ENCODE data around the gene PCDHAC1. TPM values are rescaled to one million over a fixed set of nuclear protein-coding genes. Genes with fewer than 3 reads are reported as not detected.

The PCDHAC1 gene
- total RNA-seq, 1 experiment from 2014 or later, result 1.0 TPM

DNA sequence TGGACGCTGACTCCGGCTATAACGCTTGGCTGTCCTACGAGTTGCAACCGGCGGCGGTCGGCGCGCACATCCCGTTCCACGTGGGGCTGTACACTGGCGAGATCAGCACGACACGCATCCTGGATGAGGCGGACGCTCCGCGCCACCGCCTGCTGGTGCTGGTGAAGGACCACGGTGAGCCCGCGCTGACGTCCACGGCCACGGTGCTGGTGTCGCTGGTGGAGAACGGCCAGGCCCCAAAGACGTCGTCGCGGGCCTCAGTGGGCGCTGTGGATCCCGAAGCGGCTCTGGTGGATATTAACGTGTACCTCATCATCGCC, 48.9 kb upstream of the PCDHAC1 start (continued):
- TF ChIP-seq ZNF274 (IDR thresholded peaks at IDR 0.05; ENCODE audit: low read depth, low read length), result no peak
- TF ChIP-seq YY1 (IDR thresholded peaks at IDR 0.05; ENCODE audit: extremely low read depth, insufficient replicate concordance, low read depth, low read length), result no peak

DNA sequence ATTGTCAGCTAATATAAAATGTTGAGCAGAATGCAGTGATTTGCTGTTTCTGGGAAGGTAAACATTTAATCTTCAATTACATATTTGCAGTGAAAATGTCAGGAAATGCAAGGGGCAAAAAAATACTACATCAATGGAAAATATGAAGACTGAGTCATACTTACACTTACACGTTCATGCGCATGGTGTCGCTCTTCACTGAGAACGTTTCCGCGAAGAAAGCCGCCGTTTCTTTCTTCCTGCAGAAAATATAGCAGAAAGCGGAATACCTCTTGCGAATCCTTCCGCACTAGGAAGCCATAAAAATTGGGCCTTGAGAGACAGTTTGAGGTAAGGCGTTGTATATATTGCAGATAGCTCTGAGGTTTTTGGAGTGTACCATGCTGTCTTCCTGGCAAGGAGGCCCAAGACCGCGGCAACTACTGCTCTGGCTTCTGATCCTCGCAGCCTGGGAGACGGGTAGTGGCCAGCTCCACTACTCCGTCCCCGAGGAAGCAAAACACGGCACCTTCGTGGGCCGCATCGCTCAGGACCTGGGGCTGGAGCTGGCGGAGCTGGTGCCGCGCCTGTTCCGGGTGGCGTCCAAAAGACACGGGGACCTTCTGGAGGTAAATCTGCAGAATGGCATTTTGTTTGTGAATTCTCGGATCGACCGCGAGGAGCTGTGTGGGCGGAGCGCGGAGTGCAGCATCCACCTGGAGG, 44.1 kb upstream of the PCDHAC1 start, which contains the start of gene PCDHA13:
PCDHA13 (plus strand) TSS at position 236 of the 702 bp plus-strand sequence; CDS start at position 381, 145 bp downstream.
- intact Hi-C loops (cut with micrococcal nuclease), result loop anchor here (1.0 kb wide), 1 partner anchor 159 kb away; no protein-coding TSS in a partner anchor
- H3K9me2 ChIP-seq (ENCODE audit: insufficient read depth), result no peaks in the 10 kb centered on the region; the same call in 1 of the 2 replicates
- no peak within 1 kb of the TSS for H3K4me2 ChIP-seq (ENCODE audit: low read length)
- no peaks in the 10 kb centered on the region for H3K36me3 ChIP-seq (ENCODE audit: control insufficient read depth in 1 of 2, insufficient read depth in 2 of 2, low read length in 2 of 2)
- H3K27me3 ChIP-seq (ENCODE audit: insufficient read depth, low read length), result no peaks in the 10 kb centered on the region
- no peaks in the 10 kb centered on the region for H3K9me3 ChIP-seq (ENCODE audit: control insufficient read depth in 1 of 2, insufficient read depth in 1 of 2, low read depth in 1 of 2, low read length in 2 of 2)
- H2AFZ ChIP-seq (ENCODE audit: low read depth, low read length, poor library complexity, severe bottlenecking), result no peak within 1 kb of the TSS
- no peaks in the 10 kb centered on the region for H4K20me1 ChIP-seq (ENCODE audit: insufficient read depth)
- no peaks in the 10 kb centered on the region for H3K4me1 ChIP-seq (ENCODE audit: control insufficient read depth in 1 of 2, insufficient read depth in 2 of 2, low read length in 2 of 2)
- RAD21 ChIA-PET (ENCODE audit: low non-redundant PET in 1 of 2, low total read pairs in 2 of 2, uncharacterized antibody in 2 of 2, unreplicated experiment in 2 of 2), result interaction anchor here in 1 of 2 experiments (1.4 kb wide), 1 partner anchor 159 kb away, joined by 3 read pairs; no protein-coding TSS in a partner anchor
- H3K9ac ChIP-seq (ENCODE audit: low read length), result no peak within 1 kb of the TSS
- ATAC-seq (no peak), DNase-seq (ENCODE audit: low read depth, low spot score) (no peak)
- BruUV-seq (replicated peaks), result no TSS peak
- no peak for TF ChIP-seq SP1 (IDR thresholded peaks at IDR 0.05; ENCODE audit: low read depth)
- TF ChIP-seq SRF (IDR thresholded peaks at IDR 0.05; ENCODE audit: low read depth), result no peak
- no peak for TF ChIP-seq SIN3A (IDR thresholded peaks at IDR 0.05; ENCODE audit: low read depth)
- TF ChIP-seq ELF1 (IDR thresholded peaks at IDR 0.05; ENCODE audit: borderline replicate concordance, low read depth), result no peak
- no peak for TF ChIP-seq ZFX (IDR thresholded peaks at IDR 0.05)
- no peak for TF ChIP-seq CEBPB (IDR thresholded peaks at IDR 0.05; ENCODE audit: low read depth)
- TF ChIP-seq, protein P1, sequence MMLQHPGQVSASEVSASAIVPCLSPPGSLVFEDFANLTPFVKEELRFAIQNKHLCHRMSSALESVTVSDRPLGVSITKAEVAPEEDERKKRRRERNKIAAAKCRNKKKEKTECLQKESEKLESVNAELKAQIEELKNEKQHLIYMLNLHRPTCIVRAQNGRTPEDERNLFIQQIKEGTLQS (IDR thresholded peaks at IDR 0.05), result no peak
- TF ChIP-seq YY1 (IDR thresholded peaks at IDR 0.05; ENCODE audit: extremely low read depth, insufficient replicate concordance, low read depth, low read length), result no peak
- TF ChIP-seq CBX3 (IDR thresholded peaks at IDR 0.05; ENCODE audit: low read depth), result no peak
- TF ChIP-seq CTCF (IDR thresholded peaks at IDR 0.05 in 2 of 3, conservative IDR thresholded peaks at IDR 0.05 in 1 of 3; ENCODE audit: borderline replicate concordance in 1 of 3, insufficient read depth in 1 of 3, low read depth in 2 of 3, low read length in 2 of 3), result no peak
- TF ChIP-seq POLR2A (IDR thresholded peaks at IDR 0.05; ENCODE audit: borderline replicate concordance, extremely low read depth, insufficient read depth, insufficient read length), result no peak
- no peak for TF ChIP-seq FOSL1 (IDR thresholded peaks at IDR 0.05; ENCODE audit: low read depth)
- TF ChIP-seq EGR1 (IDR thresholded peaks at IDR 0.05; ENCODE audit: low read depth), result no peak
- TF ChIP-seq TCF7L2 (IDR thresholded peaks at IDR 0.05; ENCODE audit: borderline replicate concordance, extremely low read depth, insufficient read depth, insufficient read length), result no peak
- CTCF ChIA-PET, result interaction anchor here (1.4 kb wide), 1 partner anchor 158 kb away, joined by 3 read pairs; no protein-coding TSS in a partner anchor
- H3K27ac ChIP-seq (ENCODE audit: low read depth, low read length), result no peak within 1 kb of the TSS
- POLR2A ChIA-PET, result interaction anchor here (2.1 kb wide), 1 partner anchor 158 kb away, joined by 4 read pairs; no protein-coding TSS in a partner anchor
- no peak within 1 kb of the TSS for H3K4me3 ChIP-seq (replicated peaks in 1 of 2; ENCODE audit: low read depth in 1 of 2, low read length in 2 of 2)
- H3K79me2 ChIP-seq (ENCODE audit: insufficient read depth, low read length), result no peaks in the 10 kb centered on the region
